CD4-positive, alpha-beta T cell (primary cell): ENCODE measurements around the gene AK5. TPM values are rescaled to one million over a fixed set of nuclear protein-coding genes. Genes with fewer than 3 reads are reported as not detected.
A peak's percentile ranks its signal among the peaks of the same experiment; 100 is the strongest.

Experiments
- ATAC-seq: fragments of 200-7000 bp; cut with Tn5 transposase; one replicate; pipeline ENCODE4 v1.10.0; 2022; ENCODE audit warnings: mild to moderate bottlenecking; ENCODE audit not compliant: poor library complexity
- CTCF ChIA-PET: fragments of 350-600 bp; sonication (Branson Sonifier 250); formaldehyde crosslinking; loops from one replicate; lab custom pipeline; 2021; ENCODE audit warnings: antibody characterized with exemption, inconsistent platforms; lab: Charles Lee
- POLR2A ChIA-PET: fragments of 350-600 bp; sonication (Branson Sonifier 250); formaldehyde crosslinking; loops from one replicate; lab custom pipeline; 2021; ENCODE audit warnings: antibody characterized with exemption, inconsistent platforms; lab: Charles Lee
- DNase-seq, 14 experiments: peaks; one replicate each; pipeline ENCODE4 v3.0.0-alpha.2; 2013 to 2020; ENCODE audit warnings: mixed read lengths in 2 of 14
- H3K27ac ChIP-seq, 2 donors: one replicate each; pipeline versions ENCODE4 v1.5.1 to v1.7.0; 2013; ENCODE audit warnings: low read length in 2 of 2, low read depth in 1 of 2, mild to moderate bottlenecking in 1 of 2
- H3K27me3 ChIP-seq, 2 experiments: 1 replicate in 1 of 2; 2 replicates in 1 of 2; pipeline versions ENCODE4 v1.6.1 to v1.7.0; 2013; ENCODE audit warnings: low read length in 2 of 2, control low read depth in 1 of 2, mild to moderate bottlenecking in 1 of 2, moderate library complexity in 1 of 2; ENCODE audit not compliant: insufficient read depth in 2 of 2, control insufficient read depth in 1 of 2
- H3K36me3 ChIP-seq: one replicate; pipeline ENCODE4 v1.6.1; 2013; ENCODE audit warnings: low read length, control low read depth; ENCODE audit not compliant: insufficient read depth
- H3K4me1 ChIP-seq: one replicate; pipeline ENCODE4 v1.6.1; 2013; ENCODE audit warnings: low read length, control low read depth; ENCODE audit not compliant: insufficient read depth
- H3K4me3 ChIP-seq: one replicate; pipeline ENCODE4 v1.5.1; 2013; ENCODE audit warnings: mild to moderate bottlenecking, low read length, moderate library complexity
- H3K9me3 ChIP-seq, 2 experiments: 1 replicate in 1 of 2; 2 replicates in 1 of 2; pipeline versions ENCODE4 v1.6.1 to v1.7.0; 2013; ENCODE audit warnings: low read length in 2 of 2, mild to moderate bottlenecking in 2 of 2, control low read depth in 1 of 2, moderate library complexity in 1 of 2; ENCODE audit not compliant: control insufficient read depth in 1 of 2, insufficient read depth in 1 of 2
- H3K27ac Mint-ChIP-seq: one replicate; pipeline ENCODE4 v1.8.0; 2020; ENCODE audit warnings: mixed read lengths
- H3K27me3 Mint-ChIP-seq: one replicate; pipeline ENCODE4 v1.8.0; 2021; ENCODE audit warnings: mixed read lengths
- H3K36me3 Mint-ChIP-seq: one replicate; pipeline ENCODE4 v1.8.0; 2021; ENCODE audit warnings: low read depth, mixed read lengths
- H3K4me1 Mint-ChIP-seq: one replicate; pipeline ENCODE4 v1.8.0; 2021; ENCODE audit warnings: low read depth, mixed read lengths
- H3K4me3 Mint-ChIP-seq: one replicate; pipeline ENCODE4 v1.8.0; 2020; ENCODE audit warnings: mild to moderate bottlenecking, mixed read lengths
- H3K9me3 Mint-ChIP-seq: one replicate; pipeline ENCODE4 v1.8.0; 2020; ENCODE audit warnings: mixed read lengths
- CTCF ChIP-seq: fragments of 200-600 bp; IDR thresholded peaks from one replicate; pipeline ENCODE4 v1.8.0; 2022; ENCODE audit warnings: antibody characterized with exemption, mild to moderate bottlenecking
- intact Hi-C, 2 experiments: fragments of 100-400 bp; cut with DNase I in 1 of 2; cut with micrococcal nuclease in 1 of 2; formaldehyde crosslinking; loops; one replicate each; pipeline versions ENCODE4 v1.15.1 to v1.9.0; 2023 to 2025; cut with DNase I, micrococcal nuclease
- total RNA-seq, 174 experiments: library from RNA in 2 of 174; stranded (reverse) in 2 of 174; gene quantifications; one replicate each; pipeline ENCODE4 v1.2.3 and lab custom pipeline; 2021 to 2026

AK5 gene
- total RNA-seq, 2 experiments from 2014 or later = 32.0 TPM

- no peaks in the 10 kb centered on the region for H3K27me3 Mint-ChIP-seq
- no peak overlapping the region for H3K4me3 ChIP-seq
- H3K27me3 ChIP-seq = no peaks in the 10 kb centered on the region
- POLR2A ChIA-PET = no interaction called here
- H3K9me3 Mint-ChIP-seq = no peaks in the 10 kb centered on the region
- H3K27ac Mint-ChIP-seq = no peak overlapping the region
- ATAC-seq = no peak
- intact Hi-C loops = no loop called here
- no peak for DNase-seq
- peaks cover 51% of the 10 kb centered on the region for H3K36me3 Mint-ChIP-seq
- H3K27ac ChIP-seq = no peak overlapping the region
- CTCF ChIA-PET = interaction anchor here (1.2 kb wide), 1 partner anchor 10 kb away, joined by 3 read pairs; no protein-coding TSS in a partner anchor
- peaks cover 12% of the 10 kb centered on the region for H3K4me1 Mint-ChIP-seq
- H3K9me3 ChIP-seq = peaks cover 0 to 5% of the 10 kb centered on the region in 2 experiments
- TF ChIP-seq CTCF = no peak
- no peaks in the 10 kb centered on the region for H3K36me3 ChIP-seq
- no peaks in the 10 kb centered on the region for H3K4me1 ChIP-seq
- H3K4me3 Mint-ChIP-seq = no peak overlapping the region
Observed at GRCh38 chr1:77355010-77355409, 73.2 kb downstream of the AK5 start.

GRCh38 chr1:77356136-77356535, 74.3 kb downstream of the AK5 start:
- ChIA-PET CTCF (no interaction called here), POLR2A (no interaction called here)
- Mint-ChIP-seq H3K4me3 (no peak overlapping the region), H3K4me1 (peaks cover 15% of the 10 kb centered on the region), H3K9me3 (peaks cover 3% of the 10 kb centered on the region), H3K27me3 (no peaks in the 10 kb centered on the region), H3K27ac (no peak overlapping the region), H3K36me3 (peaks cover 55% of the 10 kb centered on the region)
- intact Hi-C loops = no loop called here
- no peak overlapping the region for H3K27ac ChIP-seq
- no peaks in the 10 kb centered on the region for H3K27me3 ChIP-seq
- no peaks in the 10 kb centered on the region for H3K4me1 ChIP-seq
- H3K4me3 ChIP-seq = no peak overlapping the region
- H3K9me3 ChIP-seq = peaks cover 0 to 5% of the 10 kb centered on the region in 2 experiments
- H3K36me3 ChIP-seq = no peaks in the 10 kb centered on the region
- no peak for TF ChIP-seq CTCF
- DNase-seq (no peak), ATAC-seq (no peak)

GRCh38 chr1:77360256-77360655, 78.4 kb downstream of the AK5 start:
- Mint-ChIP-seq H3K27ac (peak overlapping the region; percentile 1), H3K27me3 (no peaks in the 10 kb centered on the region), H3K4me1 (peaks cover 15% of the 10 kb centered on the region), H3K36me3 (peaks cover 57% of the 10 kb centered on the region), H3K4me3 (no peak overlapping the region), H3K9me3 (peaks cover 3% of the 10 kb centered on the region)
- DNase-seq (no peak), ATAC-seq (no peak)
- Histone ChIP-seq H3K36me3 (no peaks in the 10 kb centered on the region), H3K27me3 (no peaks in the 10 kb centered on the region), H3K27ac (no peak overlapping the region), H3K4me1 (no peaks in the 10 kb centered on the region), H3K4me3 (no peak overlapping the region), H3K9me3 (peaks cover 0 to 5% of the 10 kb centered on the region in 2 experiments)
- ChIA-PET CTCF (no interaction called here), POLR2A (no interaction called here)
- TF ChIP-seq CTCF = no peak
- intact Hi-C loops = no loop called here
